Astrocyte (in vitro differentiated cells and primary cell): ENCODE results near the gene FPGS. TPM values are rescaled to one million over a fixed set of nuclear protein-coding genes. Genes with fewer than 3 reads are reported as not detected.
A peak's percentile ranks its signal among the peaks of the same experiment; 100 is the strongest.

Source experiments
- DNase-seq: peaks from one replicate; pipeline ENCODE4 v3.0.0-alpha.2; 2010; ENCODE audit warnings: low read depth
- FAIRE-seq: peaks from 2 replicates; lab custom pipeline; 2011; peaks lifted over from hg19 to GRCh38; lab: Jason Lieb, UNC
- H2AFZ ChIP-seq: 2 replicates; pipeline ENCODE4 v1.6.0; 2012; ENCODE audit warnings: low read depth, low read length, inconsistent platforms
- H3K27ac ChIP-seq: 2 replicates; pipeline ENCODE4 v1.5.1; 2011; ENCODE audit warnings: low read depth, low read length, inconsistent platforms
- H3K27me3 ChIP-seq: 2 replicates; pipeline ENCODE4 v1.6.0; 2011; ENCODE audit warnings: low read length, inconsistent platforms; ENCODE audit not compliant: insufficient read depth
- H3K36me3 ChIP-seq: 2 replicates; pipeline ENCODE4 v1.5.1; 2011; ENCODE audit warnings: low read length, inconsistent platforms; ENCODE audit not compliant: insufficient read depth
- H3K4me1 ChIP-seq: 2 replicates; pipeline ENCODE4 v1.5.1; 2011; ENCODE audit warnings: low read length, inconsistent platforms; ENCODE audit not compliant: insufficient read depth
- H3K4me2 ChIP-seq: 2 replicates; pipeline ENCODE4 v1.6.0; 2012; ENCODE audit warnings: low read length, inconsistent platforms
- H3K4me3 ChIP-seq: 2 replicates; pipeline ENCODE4 v1.5.1; 2011; ENCODE audit warnings: low read depth, mild to moderate bottlenecking, low read length, inconsistent platforms; ENCODE audit not compliant: insufficient read depth
- H3K79me2 ChIP-seq: 2 replicates; pipeline ENCODE4 v1.6.0; 2012; ENCODE audit warnings: mild to moderate bottlenecking, low read length, inconsistent platforms; ENCODE audit not compliant: insufficient read depth
- H3K9ac ChIP-seq: 2 replicates; pipeline ENCODE4 v1.6.0; 2012; ENCODE audit warnings: mild to moderate bottlenecking, low read length, inconsistent platforms
- H3K9me3 ChIP-seq: 2 replicates; pipeline ENCODE4 v1.5.1; 2012; ENCODE audit warnings: low read depth, mild to moderate bottlenecking, low read length, inconsistent platforms; ENCODE audit not compliant: insufficient read depth
- H4K20me1 ChIP-seq: 2 replicates; pipeline ENCODE4 v1.6.0; 2012; ENCODE audit warnings: low read length, inconsistent platforms; ENCODE audit not compliant: insufficient read depth
- H3K27ac Mint-ChIP-seq: one replicate; pipeline ENCODE4 v1.8.0; 2021; ENCODE audit warnings: mild to moderate bottlenecking, mixed read lengths; ENCODE audit not compliant: unreplicated experiment
- H3K27me3 Mint-ChIP-seq: one replicate; pipeline ENCODE4 v1.8.0; 2021; ENCODE audit warnings: low read depth, mixed read lengths; ENCODE audit not compliant: unreplicated experiment
- H3K36me3 Mint-ChIP-seq: one replicate; pipeline ENCODE4 v1.8.0; 2021; ENCODE audit warnings: low read depth, mixed read lengths; ENCODE audit not compliant: unreplicated experiment
- H3K4me1 Mint-ChIP-seq: one replicate; pipeline ENCODE4 v1.8.0; 2021; ENCODE audit warnings: low read depth, mixed read lengths; ENCODE audit not compliant: unreplicated experiment
- H3K4me3 Mint-ChIP-seq: one replicate; pipeline ENCODE4 v1.8.0; 2021; ENCODE audit warnings: mild to moderate bottlenecking, moderate library complexity, mixed read lengths; ENCODE audit not compliant: unreplicated experiment
- H3K9me3 Mint-ChIP-seq: one replicate; pipeline ENCODE4 v1.8.0; 2021; ENCODE audit warnings: mild to moderate bottlenecking, mixed read lengths; ENCODE audit not compliant: unreplicated experiment
- EZH2 ChIP-seq: IDR thresholded peaks from 2 replicates; pipeline ENCODE4 v1.6.1; 2012; ENCODE audit warnings: mild to moderate bottlenecking, low read length, inconsistent platforms; ENCODE audit not compliant: insufficient read depth
- total RNA-seq: library from RNA; stranded (reverse); gene quantifications from 2 replicates; pipeline ENCODE4 v1.2.1, GENCODE V29; 2021
- TF ChIP-seq, protein P1 (sequence below): IDR thresholded peaks from 2 replicates; pipeline ENCODE4 v1.5.1; 2011; ENCODE audit warnings: low read depth, mild to moderate bottlenecking, inconsistent platforms, low read length, moderate library complexity; ENCODE audit not compliant: insufficient read depth

The FPGS gene
- total RNA-seq, 1 donor from 2014 or later: 49.4 TPM

DNA sequence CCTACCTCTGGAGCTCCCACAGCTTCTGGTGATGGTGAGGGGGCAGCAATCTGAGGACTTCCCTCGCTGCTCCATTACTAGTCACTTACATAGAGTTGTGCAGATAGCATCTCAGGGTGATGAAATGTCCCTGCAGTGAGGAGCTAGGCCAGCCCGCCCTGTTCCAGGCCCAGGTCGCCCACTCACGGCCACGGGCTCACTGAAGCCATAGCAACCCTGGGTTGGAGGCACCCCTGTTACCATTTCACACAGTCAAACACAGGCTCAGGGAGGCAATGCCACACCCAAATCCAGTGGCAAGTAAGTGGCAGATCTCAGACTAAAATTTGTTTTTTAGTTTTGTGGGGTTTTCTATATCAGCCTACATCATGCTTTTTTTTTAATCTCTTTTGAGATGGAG, 43.8 kb upstream of the FPGS start:
- DNase-seq (no peak), FAIRE-seq (no peak)
- Histone ChIP-seq H3K4me2 (no peak overlapping the region), H3K9ac (no peak overlapping the region), H2AFZ (no peak overlapping the region), H3K4me1 (no peaks in the 10 kb centered on the region), H3K9me3 (no peaks in the 10 kb centered on the region), H3K27ac (no peak overlapping the region), H3K4me3 (no peak overlapping the region), H4K20me1 (no peaks in the 10 kb centered on the region), H3K79me2 (no peaks in the 10 kb centered on the region), H3K27me3 (peaks cover 7% of the 10 kb centered on the region), H3K36me3 (no peaks in the 10 kb centered on the region)
- Mint-ChIP-seq H3K4me1 (peaks cover 16% of the 10 kb centered on the region), H3K9me3 (no peaks in the 10 kb centered on the region), H3K27ac (no peak overlapping the region), H3K36me3 (no peaks in the 10 kb centered on the region), H3K4me3 (peak overlapping the region; percentile 50), H3K27me3 (peaks cover 23% of the 10 kb centered on the region)
- TF ChIP-seq, protein P1, sequence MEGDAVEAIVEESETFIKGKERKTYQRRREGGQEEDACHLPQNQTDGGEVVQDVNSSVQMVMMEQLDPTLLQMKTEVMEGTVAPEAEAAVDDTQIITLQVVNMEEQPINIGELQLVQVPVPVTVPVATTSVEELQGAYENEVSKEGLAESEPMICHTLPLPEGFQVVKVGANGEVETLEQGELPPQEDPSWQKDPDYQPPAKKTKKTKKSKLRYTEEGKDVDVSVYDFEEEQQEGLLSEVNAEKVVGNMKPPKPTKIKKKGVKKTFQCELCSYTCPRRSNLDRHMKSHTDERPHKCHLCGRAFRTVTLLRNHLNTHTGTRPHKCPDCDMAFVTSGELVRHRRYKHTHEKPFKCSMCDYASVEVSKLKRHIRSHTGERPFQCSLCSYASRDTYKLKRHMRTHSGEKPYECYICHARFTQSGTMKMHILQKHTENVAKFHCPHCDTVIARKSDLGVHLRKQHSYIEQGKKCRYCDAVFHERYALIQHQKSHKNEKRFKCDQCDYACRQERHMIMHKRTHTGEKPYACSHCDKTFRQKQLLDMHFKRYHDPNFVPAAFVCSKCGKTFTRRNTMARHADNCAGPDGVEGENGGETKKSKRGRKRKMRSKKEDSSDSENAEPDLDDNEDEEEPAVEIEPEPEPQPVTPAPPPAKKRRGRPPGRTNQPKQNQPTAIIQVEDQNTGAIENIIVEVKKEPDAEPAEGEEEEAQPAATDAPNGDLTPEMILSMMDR: no peak
- no peak for TF ChIP-seq EZH2

DNA sequence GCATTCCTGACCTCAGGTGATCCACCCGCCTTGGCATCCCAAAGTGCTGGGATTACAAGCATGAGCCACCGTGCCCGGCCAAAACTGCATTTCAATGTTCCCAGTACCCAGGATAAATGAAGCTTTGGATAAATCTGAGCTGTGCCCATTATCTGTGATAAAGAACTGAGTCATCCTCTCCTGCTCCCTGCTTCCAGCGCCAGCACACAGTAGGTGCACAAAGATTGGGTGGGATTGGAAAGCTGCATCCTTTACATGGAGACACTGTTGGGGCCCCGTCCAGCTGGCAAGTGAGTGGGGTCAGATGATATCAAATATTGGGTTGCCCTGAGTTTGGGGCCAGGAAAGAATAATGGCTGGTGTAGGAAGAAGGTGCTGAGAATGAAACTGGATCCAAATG, 41.6 kb upstream of the FPGS start:
- H3K79me2 ChIP-seq: no peaks in the 10 kb centered on the region
- no peak overlapping the region for H3K27ac Mint-ChIP-seq
- H3K4me2 ChIP-seq: no peak overlapping the region
- H2AFZ ChIP-seq: no peak overlapping the region
- H3K9me3 ChIP-seq: no peaks in the 10 kb centered on the region
- H3K27me3 ChIP-seq: no peaks in the 10 kb centered on the region
- no peak overlapping the region for H3K4me3 ChIP-seq
- H3K36me3 ChIP-seq: no peaks in the 10 kb centered on the region
- H3K4me3 Mint-ChIP-seq: no peak overlapping the region
- TF ChIP-seq, protein P1: no peak
- TF ChIP-seq EZH2: no peak
- H3K9me3 Mint-ChIP-seq: peaks cover 2% of the 10 kb centered on the region
- H3K36me3 Mint-ChIP-seq: peaks cover 6% of the 10 kb centered on the region
- H4K20me1 ChIP-seq: no peaks in the 10 kb centered on the region
- FAIRE-seq: no peak
- no peak overlapping the region for H3K27ac ChIP-seq
- H3K4me1 Mint-ChIP-seq: peaks cover 20% of the 10 kb centered on the region
- H3K27me3 Mint-ChIP-seq: peaks cover 16% of the 10 kb centered on the region
- no peak for DNase-seq
- no peak overlapping the region for H3K9ac ChIP-seq
- H3K4me1 ChIP-seq: no peaks in the 10 kb centered on the region

DNA sequence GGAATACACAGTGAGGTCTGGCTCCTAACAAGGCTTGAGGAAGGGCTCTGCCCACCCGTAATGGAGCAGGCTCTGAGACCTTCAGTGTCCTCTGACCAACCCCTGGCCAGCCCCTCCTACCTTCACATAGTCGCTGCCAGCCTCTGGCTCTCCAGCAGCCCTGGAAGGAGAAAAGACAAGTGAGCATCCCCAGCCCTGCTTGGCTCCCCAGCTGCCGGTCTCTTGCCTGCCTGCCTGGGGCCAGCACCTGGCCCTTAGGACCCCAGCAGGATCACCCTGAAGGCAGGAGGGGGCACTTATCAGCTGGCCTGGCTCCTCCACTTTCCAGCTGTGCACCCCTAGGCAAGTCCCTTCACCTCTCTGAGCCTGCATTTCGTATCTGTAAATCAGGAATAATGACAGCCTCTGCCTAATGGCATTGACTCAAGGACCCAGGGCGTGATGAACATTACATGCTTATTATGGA, 41.2 kb upstream of the FPGS start:
- Histone ChIP-seq H3K27me3 (no peaks in the 10 kb centered on the region), H3K9ac (no peak overlapping the region), H3K4me1 (no peaks in the 10 kb centered on the region), H3K79me2 (no peaks in the 10 kb centered on the region), H4K20me1 (no peaks in the 10 kb centered on the region), H2AFZ (no peak overlapping the region), H3K36me3 (no peaks in the 10 kb centered on the region), H3K27ac (no peak overlapping the region), H3K4me3 (no peak overlapping the region), H3K4me2 (no peak overlapping the region), H3K9me3 (no peaks in the 10 kb centered on the region)
- peaks cover 10% of the 10 kb centered on the region for H3K36me3 Mint-ChIP-seq
- no peak for TF ChIP-seq EZH2
- TF ChIP-seq, protein P1: no peak
- no peak overlapping the region for H3K4me3 Mint-ChIP-seq
- H3K27me3 Mint-ChIP-seq: peaks cover 15% of the 10 kb centered on the region
- DNase-seq (no peak), FAIRE-seq (no peak)
- H3K9me3 Mint-ChIP-seq: peaks cover 4% of the 10 kb centered on the region
- H3K27ac Mint-ChIP-seq: no peak overlapping the region
- H3K4me1 Mint-ChIP-seq: peaks cover 20% of the 10 kb centered on the region
